NT2/D1 (cell line): ENCODE data around the gene AGBL1.

ENCODE experiments used
- YY1 ChIP-seq: IDR thresholded peaks from 2 replicates; pipeline ENCODE4 v1.6.1; 2011; ENCODE audit not compliant: insufficient read length, insufficient read depth
- ZNF274 ChIP-seq: IDR thresholded peaks from 2 replicates; pipeline ENCODE4 v1.6.1; 2011; ENCODE audit warnings: mild to moderate bottlenecking, low read depth, low read length

GRCh38 chr15:86647810-86648440, 568.3 kb downstream of the AGBL1 start:
- TF ChIP-seq YY1 (no peak), ZNF274 (no peak)
